SK-N-MC (cell line): ENCODE data around the gene NANP.

Experiments
- EZH2 ChIP-seq: fragments of 200-600 bp; sonication (generic); IDR thresholded peaks from one replicate; pipeline ENCODE4 v1.6.1; 2017; ENCODE audit warnings: antibody characterized with exemption
- POLR2AphosphoS5 ChIP-seq: IDR thresholded peaks from 2 replicates; pipeline ENCODE4 v1.6.1; 2012; ENCODE audit warnings: mild to moderate bottlenecking, low read depth, low read length, borderline replicate concordance

DNA sequence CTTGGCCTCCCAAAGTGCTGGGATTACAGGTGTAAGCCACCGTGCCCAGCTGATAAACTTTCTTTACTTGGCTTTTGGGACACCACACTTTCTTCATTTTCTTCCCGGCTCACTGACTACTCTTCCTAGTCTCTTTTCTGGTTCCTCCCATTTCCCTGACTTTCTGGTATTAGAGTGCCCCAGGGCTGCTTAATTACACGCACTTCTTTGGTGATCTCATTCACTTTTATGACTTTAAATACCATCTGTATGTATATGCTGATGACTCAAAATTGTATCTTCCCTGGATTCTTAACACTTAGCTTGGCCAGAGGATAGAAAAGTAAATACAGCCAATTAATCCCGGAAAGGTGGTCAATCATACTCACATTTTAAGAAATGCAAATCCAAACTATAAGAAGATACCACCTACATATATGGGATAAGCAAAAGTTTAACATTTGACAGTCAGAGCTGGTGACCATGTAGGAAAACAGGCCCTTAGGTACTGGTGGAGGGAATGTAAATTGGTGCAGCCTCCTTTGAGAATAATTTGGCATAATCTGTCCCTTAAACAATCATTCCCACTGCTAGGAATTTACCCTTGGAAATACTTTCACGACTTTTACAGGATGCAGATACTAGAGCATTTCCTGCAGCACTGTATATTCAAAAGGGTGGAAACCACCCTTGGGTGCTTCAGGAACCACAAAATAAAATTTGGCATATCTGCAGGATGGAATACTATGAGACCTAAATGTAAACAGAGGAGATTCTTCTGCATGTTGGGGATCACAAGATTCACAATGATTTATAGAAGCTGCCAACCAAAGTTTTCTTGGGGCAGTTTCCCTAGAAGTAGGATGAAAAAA lies 9.4 kb upstream of the NANP start:
- TF ChIP-seq POLR2AphosphoS5 (no peak), EZH2 (no peak)
